AG09319 (cell line): ENCODE measurements around the gene SUPT3H.

Source experiments
- DNase-seq: peaks from one replicate; pipeline ENCODE4 v3.0.0-alpha.2; 2010; ENCODE audit warnings: low read depth; ENCODE audit errors: extremely low read depth
- CTCF ChIP-seq: IDR thresholded peaks from 2 replicates; pipeline ENCODE4 v1.5.1; 2011; ENCODE audit warnings: low read depth, mild to moderate bottlenecking, inconsistent platforms, low read length, moderate library complexity

The SUPT3H gene

GRCh38 chr6:45275358-45275757, 102.4 kb downstream of the SUPT3H start:
- no peak for DNase-seq
- no peak for TF ChIP-seq CTCF

- DNase-seq, result peak; percentile 29
Measured at GRCh38 chr6:45272626-45273025, 105.1 kb downstream of the SUPT3H start.

GRCh38 chr6:45265246-45265645, 112.5 kb downstream of the SUPT3H start:
- TF ChIP-seq CTCF, result no peak
- DNase-seq, result no peak

More at GRCh38 chr6:45272626-45273025, 105.1 kb downstream of the SUPT3H start:
- no peak for TF ChIP-seq CTCF

GRCh38 chr6:45260696-45261095, 117.0 kb downstream of the SUPT3H start:
- no peak for TF ChIP-seq CTCF
- DNase-seq, result no peak

- DNase-seq, result no peak
- no peak for TF ChIP-seq CTCF
Measured at GRCh38 chr6:45256697-45257695, 120.7 kb downstream of the SUPT3H start.

GRCh38 chr6:45255434-45255833, 122.3 kb downstream of the SUPT3H start:
- no peak for DNase-seq
- no peak for TF ChIP-seq CTCF

- no peak for TF ChIP-seq CTCF
- no peak for DNase-seq
Measured at GRCh38 chr6:45254253-45254652, 123.5 kb downstream of the SUPT3H start.
